Transverse colon (tissue), 4 donors: ENCODE results near the gene IP6K3. TPM values are rescaled to one million over a fixed set of nuclear protein-coding genes. Genes with fewer than 3 reads are reported as not detected.

ENCODE experiments used
- DNase-seq: peaks from one replicate; pipeline ENCODE4 v3.0.0-alpha.2; 2019
- H3K27ac ChIP-seq, 4 donors: fragments of 200-600 bp; sonication (generic); 2 replicates each; pipeline ENCODE4 v1.5.1; 2016 to 2018; ENCODE audit warnings: inconsistent platforms in 4 of 4
- H3K27me3 ChIP-seq: fragments of 200-600 bp; sonication (generic); 2 replicates; pipeline ENCODE4 v1.5.1; 2017; ENCODE audit warnings: inconsistent platforms
- H3K36me3 ChIP-seq, 4 donors: fragments of 200-600 bp; sonication (generic); 2 replicates each; pipeline ENCODE4 v1.5.1; 2017 to 2019; ENCODE audit warnings: inconsistent platforms in 4 of 4
- H3K4me1 ChIP-seq, 4 donors: fragments of 200-600 bp; sonication (generic); 2 replicates each; pipeline ENCODE4 v1.5.1; 2017 to 2020; ENCODE audit warnings: inconsistent platforms in 4 of 4
- H3K4me3 ChIP-seq, 4 donors: fragments of 200-600 bp; sonication (generic); 1 replicate in 1 of 4; 2 replicates in 3 of 4; pipeline versions ENCODE4 v1.5.1 to v1.6.1; 2017 to 2019; ENCODE audit warnings: inconsistent platforms in 4 of 4
- H3K9me3 ChIP-seq, 2 donors: fragments of 200-600 bp; sonication (generic); 2 replicates each; pipeline ENCODE4 v1.5.1; 2017 to 2019; ENCODE audit warnings: inconsistent platforms in 2 of 2
- CTCF ChIP-seq, 5 experiments: fragments of 200-600 bp in 3 of 5; fragments of 450-650 bp in 2 of 5; sonication (generic) in 3 of 5; IDR thresholded peaks; 1 replicate in 2 of 5; 2 replicates in 3 of 5; pipeline ENCODE4 v1.5.1; 2016 to 2017; ENCODE audit warnings: antibody characterized with exemption in 5 of 5, inconsistent platforms in 3 of 5, mild to moderate bottlenecking in 2 of 5, moderate library complexity in 1 of 5
- EP300 ChIP-seq: sonication (generic); formaldehyde crosslinking; IDR thresholded peaks from one replicate; pipeline ENCODE4 v1.6.1; 2017; ENCODE audit warnings: antibody characterized with exemption, low read depth
- POLR2A ChIP-seq: fragments of 450-650 bp; IDR thresholded peaks from one replicate; pipeline ENCODE4 v1.6.1; 2016; ENCODE audit warnings: antibody characterized with exemption, mild to moderate bottlenecking, moderate library complexity
- POLR2AphosphoS5 ChIP-seq, 3 donors: sonication (generic); formaldehyde crosslinking; IDR thresholded peaks; one replicate each; pipeline ENCODE4 v1.6.1; 2016; ENCODE audit warnings: antibody characterized with exemption in 3 of 3
- WGBS, 2 donors: methylation state at CpG; one replicate each; pipeline ENCODE4 v1.1.5; 2018; ENCODE audit warnings: low coverage in 1 of 2; 5-methylcytosine and 5-hydroxymethylcytosine counted together
- in situ Hi-C, 4 donors: fragments of 200-750 bp; cut with MboI; loops; one replicate each; pipeline versions ENCODE4 v1.15.0 to v1.15.1; 2017; ENCODE audit warnings: low sequenced_read_pairs in 3 of 4, low pct_ligation_motif_present in 1 of 4, low pct_unique_long_range_greater_than_20kb in 1 of 4
- intact Hi-C: fragments of 100-400 bp; cut with DNase I; formaldehyde crosslinking; loops from one replicate; pipeline ENCODE4 v1.15.1; 2023; ENCODE audit warnings: low total_unique reads
- total RNA-seq, 4 donors: library from RNA; depleted of rRNA; stranded (reverse); fragments of >200 nt; gene quantifications; one replicate each; pipeline ENCODE4 v1.1.0, GENCODE V29; 2016

IP6K3 gene
- total RNA-seq, 4 donors from 2014 or later: 1.00 to 2.9 (median 1.9) TPM; not detected in 1

- Histone ChIP-seq H3K27me3 (no peaks in the 10 kb centered on the region), H3K36me3 (peaks cover 0 to 33% (median 4%) of the 10 kb centered on the region in 4 donors), H3K4me3 (no peak overlapping the region), H3K27ac (peak overlapping the region in 2 of 4 donors; percentile 5 to 98), H3K9me3 (no peaks in the 10 kb centered on the region), H3K4me1 (peaks cover 19 to 35% (median 30%) of the 10 kb centered on the region in 4 donors)
- no peak for DNase-seq
- in situ Hi-C loops: no loop called here
- WGBS, 2 donors: 52 to 67% methylated on average over 3 of the region's 3 CpGs
- TF ChIP-seq EP300: no peak
- no peak for TF ChIP-seq CTCF (IDR thresholded peaks at IDR 0.05)
- TF ChIP-seq POLR2AphosphoS5 (IDR thresholded peaks at IDR 0.05): no peak
- no peak for TF ChIP-seq POLR2A
- intact Hi-C loops: loop anchor here (5.0 kb wide), 1 partner anchor 97 kb away; no protein-coding TSS in a partner anchor
These were observed 39.1 kb upstream of the IP6K3 start for GRCh38 chr6:33785778-33786177.

- Histone ChIP-seq H3K4me3 (no peak overlapping the region), H3K9me3 (no peaks in the 10 kb centered on the region), H3K36me3 (peaks cover 0 to 43% (median 9%) of the 10 kb centered on the region in 4 donors), H3K4me1 (peaks cover 19 to 35% (median 30%) of the 10 kb centered on the region in 4 donors), H3K27me3 (no peaks in the 10 kb centered on the region), H3K27ac (no peak overlapping the region)
- intact Hi-C loops: loop anchor here (5.0 kb wide), 1 partner anchor 98 kb away; no protein-coding TSS in a partner anchor
- WGBS, 2 donors: 90% methylated on average over 13 of the region's 13 CpGs; no CpG with 5 or more reads in 1 of the 2 donors
- in situ Hi-C loops: no loop called here
- TF ChIP-seq POLR2AphosphoS5 (IDR thresholded peaks at IDR 0.05) (no peak), POLR2A (no peak), CTCF (IDR thresholded peaks at IDR 0.05) (no peak), EP300 (no peak)
- DNase-seq: no peak
These were observed 38.1 kb upstream of the IP6K3 start for GRCh38 chr6:33784787-33785186.

- H3K36me3 ChIP-seq: peaks cover 0 to 51% (median 13%) of the 10 kb centered on the region in 4 donors
- H3K27me3 ChIP-seq: no peaks in the 10 kb centered on the region
- TF ChIP-seq POLR2AphosphoS5 (IDR thresholded peaks at IDR 0.05) (no peak), CTCF (IDR thresholded peaks at IDR 0.05) (no peak), EP300 (no peak), POLR2A (no peak)
- no peaks in the 10 kb centered on the region for H3K9me3 ChIP-seq
- WGBS, 2 donors: 83 to 87% methylated on average over 1 to 10 of the region's 10 CpGs
- in situ Hi-C loops (no loop called here), intact Hi-C loops (no loop called here)
- H3K27ac ChIP-seq: no peak overlapping the region
- H3K4me1 ChIP-seq: peaks cover 19 to 32% (median 30%) of the 10 kb centered on the region in 4 donors
- DNase-seq: no peak
- H3K4me3 ChIP-seq: no peak overlapping the region
These were observed 37.2 kb upstream of the IP6K3 start for GRCh38 chr6:33783781-33784520.

GRCh38 chr6:33782561-33782960 is 35.9 kb upstream of the IP6K3 start:
- 99% methylated on average over 5 of the region's 5 CpGs; no CpG with 5 or more reads in 1 of the 2 donors for WGBS, 2 donors
- Histone ChIP-seq H3K4me1 (peaks cover 14 to 27% (median 26%) of the 10 kb centered on the region in 4 donors), H3K36me3 (peaks cover 0 to 65% (median 25%) of the 10 kb centered on the region in 4 donors), H3K9me3 (no peaks in the 10 kb centered on the region), H3K4me3 (no peak overlapping the region), H3K27ac (no peak overlapping the region), H3K27me3 (no peaks in the 10 kb centered on the region)
- in situ Hi-C loops: no loop called here
- intact Hi-C loops: no loop called here
- no peak for DNase-seq
- TF ChIP-seq CTCF (IDR thresholded peaks at IDR 0.05): no peak
- TF ChIP-seq POLR2A: no peak
- TF ChIP-seq EP300: no peak
- TF ChIP-seq POLR2AphosphoS5 (IDR thresholded peaks at IDR 0.05): no peak
